Cardiac fibroblast (primary cell): ENCODE measurements around the gene SETX.

ENCODE experiments used
- DNase-seq, 2 donors: peaks; one replicate each; pipeline versions ENCODE4 v3.0.0 to v3.0.0-alpha.2; 2010; ENCODE audit warnings: low read depth in 2 of 2
- H3K4me3 ChIP-seq, 2 donors: replicated peaks in 1 of 2; 1 replicate in 1 of 2; 2 replicates in 1 of 2; pipeline ENCODE4 v1.5.1; 2011; ENCODE audit warnings: low read depth in 2 of 2, low read length in 2 of 2, mild to moderate bottlenecking in 2 of 2, moderate library complexity in 1 of 2
- CTCF ChIP-seq: IDR thresholded peaks from one replicate; pipeline ENCODE4 v1.5.1; 2011; ENCODE audit warnings: low read depth, mild to moderate bottlenecking, low read length, inconsistent platforms

Gene SETX

GRCh38 chr9:132369421-132369820, 14.6 kb upstream of the SETX start:
- no peak overlapping the region for H3K4me3 ChIP-seq
- TF ChIP-seq CTCF = no peak
- no peak for DNase-seq

GRCh38 chr9:132367613-132368313, 13.0 kb upstream of the SETX start:
- no peak overlapping the region for H3K4me3 ChIP-seq
- no peak for TF ChIP-seq CTCF

GRCh38 chr9:132366481-132366880, 11.7 kb upstream of the SETX start:
- no peak for DNase-seq
- TF ChIP-seq CTCF = no peak
- H3K4me3 ChIP-seq = no peak overlapping the region

More at GRCh38 chr9:132367613-132368313, 13.0 kb upstream of the SETX start:
- DNase-seq = no peak

- no peak for TF ChIP-seq CTCF
- H3K4me3 ChIP-seq = no peak overlapping the region
- DNase-seq = no peak
Measured at GRCh38 chr9:132365986-132366385, 11.2 kb upstream of the SETX start.

- DNase-seq = no peak
- H3K4me3 ChIP-seq = no peak overlapping the region
- TF ChIP-seq CTCF = no peak
Measured at GRCh38 chr9:132364068-132364467, 9.3 kb upstream of the SETX start.

- no peak for DNase-seq
- no peak overlapping the region for H3K4me3 ChIP-seq
- TF ChIP-seq CTCF = no peak
Measured at GRCh38 chr9:132357764-132358163, 3.0 kb upstream of the SETX start.
